Ecto neural progenitor cell (in vitro differentiated cells): ENCODE measurements around the gene CEP152.
"Not testable (repeated sequence)": the region's sequence is repeated elsewhere in the genome, so short reads cannot be mapped to it uniquely, and the experiment has no call there.

Experiments used
- DNase-seq: peaks from one replicate; pipeline ENCODE4 v3.0.0-alpha.2; 2018; ENCODE audit warnings: low spot score

Gene CEP152, protein sequence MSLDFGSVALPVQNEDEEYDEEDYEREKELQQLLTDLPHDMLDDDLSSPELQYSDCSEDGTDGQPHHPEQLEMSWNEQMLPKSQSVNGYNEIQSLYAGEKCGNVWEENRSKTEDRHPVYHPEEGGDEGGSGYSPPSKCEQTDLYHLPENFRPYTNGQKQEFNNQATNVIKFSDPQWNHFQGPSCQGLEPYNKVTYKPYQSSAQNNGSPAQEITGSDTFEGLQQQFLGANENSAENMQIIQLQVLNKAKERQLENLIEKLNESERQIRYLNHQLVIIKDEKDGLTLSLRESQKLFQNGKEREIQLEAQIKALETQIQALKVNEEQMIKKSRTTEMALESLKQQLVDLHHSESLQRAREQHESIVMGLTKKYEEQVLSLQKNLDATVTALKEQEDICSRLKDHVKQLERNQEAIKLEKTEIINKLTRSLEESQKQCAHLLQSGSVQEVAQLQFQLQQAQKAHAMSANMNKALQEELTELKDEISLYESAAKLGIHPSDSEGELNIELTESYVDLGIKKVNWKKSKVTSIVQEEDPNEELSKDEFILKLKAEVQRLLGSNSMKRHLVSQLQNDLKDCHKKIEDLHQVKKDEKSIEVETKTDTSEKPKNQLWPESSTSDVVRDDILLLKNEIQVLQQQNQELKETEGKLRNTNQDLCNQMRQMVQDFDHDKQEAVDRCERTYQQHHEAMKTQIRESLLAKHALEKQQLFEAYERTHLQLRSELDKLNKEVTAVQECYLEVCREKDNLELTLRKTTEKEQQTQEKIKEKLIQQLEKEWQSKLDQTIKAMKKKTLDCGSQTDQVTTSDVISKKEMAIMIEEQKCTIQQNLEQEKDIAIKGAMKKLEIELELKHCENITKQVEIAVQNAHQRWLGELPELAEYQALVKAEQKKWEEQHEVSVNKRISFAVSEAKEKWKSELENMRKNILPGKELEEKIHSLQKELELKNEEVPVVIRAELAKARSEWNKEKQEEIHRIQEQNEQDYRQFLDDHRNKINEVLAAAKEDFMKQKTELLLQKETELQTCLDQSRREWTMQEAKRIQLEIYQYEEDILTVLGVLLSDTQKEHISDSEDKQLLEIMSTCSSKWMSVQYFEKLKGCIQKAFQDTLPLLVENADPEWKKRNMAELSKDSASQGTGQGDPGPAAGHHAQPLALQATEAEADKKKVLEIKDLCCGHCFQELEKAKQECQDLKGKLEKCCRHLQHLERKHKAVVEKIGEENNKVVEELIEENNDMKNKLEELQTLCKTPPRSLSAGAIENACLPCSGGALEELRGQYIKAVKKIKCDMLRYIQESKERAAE (N-terminal part only)

DNA sequence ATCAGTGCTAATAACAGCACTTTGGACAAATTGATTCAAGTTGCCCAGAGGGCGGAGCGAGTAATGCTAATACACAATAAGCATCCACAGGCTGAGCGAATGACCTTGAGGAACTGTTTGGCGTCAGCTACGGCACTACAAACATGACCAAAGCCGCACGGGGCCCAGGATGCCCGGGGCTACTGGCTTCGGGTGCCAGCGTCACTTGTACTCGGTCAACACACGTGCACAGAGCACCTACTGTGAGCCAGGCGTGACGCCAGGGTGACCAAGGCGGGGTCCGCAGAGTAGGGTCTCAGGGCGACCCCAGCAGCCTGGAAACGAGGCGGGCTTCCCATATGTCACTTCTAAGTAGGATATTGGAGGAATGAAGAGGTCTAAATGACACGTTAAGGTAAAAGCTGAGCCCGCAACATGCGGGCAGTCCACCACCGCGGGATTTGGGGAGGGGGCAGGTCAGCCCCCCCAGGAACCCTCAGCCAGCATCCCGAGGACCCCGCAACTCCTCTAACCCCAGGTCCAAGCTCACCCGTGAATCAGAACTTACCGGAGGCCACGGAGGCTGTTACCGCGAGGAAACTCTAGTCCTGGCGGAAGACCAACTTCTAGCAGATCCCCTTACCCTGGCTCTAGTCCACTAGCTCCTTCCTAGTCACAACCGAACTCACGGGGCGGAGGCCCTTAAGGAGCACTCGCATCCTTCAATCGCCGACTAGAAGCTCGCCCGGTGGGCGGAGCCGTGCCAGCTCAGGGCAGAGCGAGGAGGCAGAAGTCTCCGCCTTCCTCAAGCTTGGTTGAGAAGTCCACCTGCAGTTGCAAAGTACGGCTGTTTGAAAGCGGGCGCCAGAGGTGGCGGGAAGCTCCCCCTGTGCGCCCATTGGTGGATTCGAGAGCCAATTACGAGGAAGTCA, at the start of gene CEP152:
TSS of gene CEP152 (minus strand) at position 656 of the 911 bp plus-strand sequence. CDS start 5,420 bp downstream, outside the sequence.
- DNase-seq: peak; percentile 99

GRCh38 chr15:48859426-48859825, 48.6 kb upstream of the CEP152 start:
- DNase-seq: no peak

GRCh38 chr15:48858401-48858800, 47.5 kb upstream of the CEP152 start:
- no peak for DNase-seq

GRCh38 chr15:48856942-48857341, 46.1 kb upstream of the CEP152 start:
- no peak for DNase-seq

DNA sequence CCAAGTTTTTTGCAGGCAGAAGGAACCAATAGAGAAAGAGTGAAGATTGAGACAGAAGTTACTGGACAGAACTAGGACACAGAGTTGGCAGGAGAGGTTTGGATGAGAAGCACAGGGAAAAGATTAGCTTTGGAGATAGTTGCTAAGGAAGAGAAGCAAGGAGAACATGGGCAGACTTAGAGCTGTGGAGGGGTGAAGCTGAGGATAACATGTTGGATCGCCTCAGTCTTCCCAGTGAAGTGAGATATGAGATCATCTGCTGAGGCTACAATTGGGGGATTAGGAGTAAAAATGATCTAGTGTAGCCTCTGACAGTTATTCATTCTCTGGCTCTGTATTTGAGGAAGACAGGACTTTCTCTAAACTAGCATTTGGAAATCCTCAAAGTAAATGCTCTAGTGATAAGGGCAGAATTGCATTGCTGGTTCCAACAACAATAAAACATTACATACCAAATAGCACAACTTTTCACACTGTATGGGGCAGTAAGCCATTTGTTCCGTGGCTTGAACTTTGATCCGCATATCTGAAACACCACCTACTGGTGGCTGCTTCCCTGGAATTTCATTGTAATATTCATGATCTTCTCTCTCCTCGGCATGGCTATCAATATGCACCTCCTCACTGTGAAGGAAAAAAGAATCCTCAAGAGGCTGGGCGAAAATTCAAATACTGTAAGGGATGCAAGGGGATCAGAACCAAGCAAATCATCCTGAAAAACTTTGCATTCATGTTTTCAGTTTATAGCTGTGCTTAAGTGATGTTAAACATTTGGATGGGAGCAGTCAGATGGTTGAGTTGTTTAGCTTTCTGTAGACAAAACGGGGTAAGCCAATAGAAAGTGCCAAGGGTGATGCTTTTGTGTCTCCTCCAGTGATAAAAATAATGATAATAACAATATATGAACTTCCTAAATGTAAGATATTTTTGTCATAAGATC, 44.9 kb upstream of the CEP152 start:
- DNase-seq: no peak

DNA sequence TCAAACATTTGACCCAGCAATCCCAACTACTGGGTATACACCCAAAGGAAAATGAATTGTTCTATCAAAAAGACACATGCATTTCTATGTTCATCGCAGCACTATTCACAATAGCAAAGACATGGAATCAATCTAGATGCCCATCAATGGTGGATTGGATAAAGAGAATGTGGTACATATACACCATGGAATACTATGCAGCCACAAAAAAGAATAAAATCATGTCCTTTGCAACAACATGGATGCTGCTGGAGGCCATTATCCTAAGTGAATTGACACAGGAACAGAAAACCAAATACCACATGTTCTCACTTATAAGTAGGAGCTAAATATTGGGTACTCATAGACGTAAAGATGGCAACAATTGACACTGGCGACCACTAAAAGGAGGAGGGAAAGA, 43.6 kb upstream of the CEP152 start:
- not testable (repeated sequence) for DNase-seq

DNA sequence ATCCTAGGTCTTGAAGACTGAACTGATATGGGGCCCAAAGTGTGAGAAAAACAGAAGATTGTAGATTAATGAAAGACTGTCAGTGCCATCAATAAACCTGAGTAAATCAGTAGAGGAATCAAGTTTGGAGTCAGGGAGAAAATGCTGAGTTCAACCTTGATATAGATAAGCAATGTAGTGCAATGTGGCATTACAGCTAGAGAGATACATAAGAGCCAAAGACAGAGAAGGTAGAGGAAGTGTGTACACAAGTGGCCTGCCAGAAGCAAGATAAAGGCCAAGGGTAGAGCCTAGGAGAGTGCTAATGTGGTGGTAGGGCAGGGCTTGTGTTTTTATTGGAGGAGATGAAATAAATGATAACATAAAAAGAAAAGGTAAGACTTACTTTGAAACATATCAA, 41.1 kb upstream of the CEP152 start:
- DNase-seq: no peak

DNA sequence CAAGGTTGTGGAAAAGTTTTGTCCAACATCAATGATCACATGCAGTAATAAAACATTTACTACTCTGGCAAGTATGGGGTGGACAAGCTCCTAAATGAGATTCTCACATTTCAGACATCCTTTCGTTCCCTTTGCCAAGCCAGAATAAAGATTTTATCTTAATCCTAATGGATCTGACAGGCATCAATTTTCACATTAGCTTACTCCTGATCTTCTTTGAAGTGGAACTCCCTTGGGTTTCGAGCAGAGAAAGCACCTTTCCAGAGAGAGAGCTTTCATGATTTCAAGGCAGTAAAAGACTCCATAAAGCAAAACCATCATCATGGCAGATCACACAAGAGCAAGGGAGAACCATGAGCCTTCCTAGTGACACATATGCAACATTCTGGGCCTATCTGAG, 39.8 kb upstream of the CEP152 start:
- DNase-seq: no peak

DNA sequence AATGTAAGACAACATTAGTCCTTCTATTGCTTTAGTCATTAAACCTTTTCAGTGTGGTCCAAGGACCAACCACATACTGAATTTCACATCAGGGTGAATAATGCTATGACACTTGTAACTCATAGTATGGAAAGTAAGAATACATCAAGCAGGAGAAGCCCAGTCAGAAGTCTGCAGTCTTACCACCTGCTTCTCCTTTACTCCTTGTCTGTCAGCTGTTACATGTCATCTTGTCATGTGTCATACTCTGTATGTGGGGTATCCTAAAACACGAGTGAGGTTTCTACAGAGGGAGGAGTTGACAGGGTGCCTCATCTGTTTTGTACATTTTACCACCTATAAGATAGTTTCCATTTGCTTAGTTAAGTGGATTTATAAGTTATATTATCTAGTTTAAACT, 34.3 kb upstream of the CEP152 start:
- no peak for DNase-seq

DNA sequence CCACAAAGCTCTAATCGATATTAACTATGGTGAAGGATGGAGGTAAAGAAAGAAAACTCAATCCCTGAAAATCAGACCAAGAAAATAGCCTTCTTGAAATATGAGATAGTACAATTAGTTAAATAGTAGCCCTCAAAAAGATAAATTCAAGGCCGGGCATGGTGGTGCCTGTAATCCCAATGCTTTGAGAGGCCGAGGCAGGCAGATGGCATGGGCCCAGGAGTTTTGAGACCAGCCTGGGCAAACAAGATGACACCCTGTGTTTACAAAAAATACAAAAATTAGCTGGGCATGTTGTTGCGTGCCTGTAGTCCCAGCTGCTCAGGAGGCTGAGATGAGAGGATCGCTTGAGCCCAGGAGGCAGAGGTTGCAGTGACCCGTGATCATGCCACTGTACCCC, 31.6 kb upstream of the CEP152 start:
- DNase-seq: no peak

DNA sequence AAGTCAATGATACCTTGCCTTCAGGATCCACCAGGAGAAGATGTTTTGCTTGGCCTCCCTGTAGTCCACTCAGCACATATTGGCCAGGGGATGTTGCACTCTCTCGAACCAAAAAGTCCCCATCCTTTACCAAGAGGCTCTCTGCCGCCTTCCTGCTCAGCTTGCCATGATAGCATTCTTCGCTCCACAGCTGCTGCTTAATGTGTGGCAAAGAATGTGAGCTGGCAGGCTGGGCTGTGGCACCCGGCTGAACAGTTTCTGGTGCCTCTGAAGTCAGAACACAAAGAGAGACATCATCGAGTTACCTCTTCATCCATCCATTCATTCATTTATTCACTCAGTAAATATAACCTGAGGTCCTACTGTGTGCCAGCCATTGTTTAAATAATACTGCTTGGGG, 23.9 kb upstream of the CEP152 start:
- no peak for DNase-seq

GRCh38 chr15:48833526-48834239, 22.8 kb upstream of the CEP152 start:
- no peak for DNase-seq

- DNase-seq: no peak
Observed at GRCh38 chr15:48832648-48833047, 21.8 kb upstream of the CEP152 start.

DNA sequence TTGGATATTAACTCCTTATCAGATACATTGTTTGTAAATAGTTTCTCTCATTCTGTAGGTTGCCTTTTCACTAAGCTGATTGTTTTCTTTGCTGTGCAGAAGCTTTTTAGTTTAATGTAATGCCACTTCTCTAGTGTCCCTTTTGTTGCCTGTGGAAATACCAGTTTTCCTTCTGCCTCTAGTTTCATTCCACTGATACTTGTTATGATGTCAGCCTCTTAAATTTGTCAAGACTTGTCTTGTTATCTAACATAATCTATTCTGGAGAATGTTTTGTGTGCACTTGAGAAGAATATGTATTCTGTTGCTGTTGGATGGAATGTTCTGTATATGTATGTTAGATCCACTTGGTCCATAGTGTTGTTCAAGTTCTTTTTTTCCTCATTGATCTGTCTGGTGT, 18.0 kb upstream of the CEP152 start:
- no peak for DNase-seq

DNA sequence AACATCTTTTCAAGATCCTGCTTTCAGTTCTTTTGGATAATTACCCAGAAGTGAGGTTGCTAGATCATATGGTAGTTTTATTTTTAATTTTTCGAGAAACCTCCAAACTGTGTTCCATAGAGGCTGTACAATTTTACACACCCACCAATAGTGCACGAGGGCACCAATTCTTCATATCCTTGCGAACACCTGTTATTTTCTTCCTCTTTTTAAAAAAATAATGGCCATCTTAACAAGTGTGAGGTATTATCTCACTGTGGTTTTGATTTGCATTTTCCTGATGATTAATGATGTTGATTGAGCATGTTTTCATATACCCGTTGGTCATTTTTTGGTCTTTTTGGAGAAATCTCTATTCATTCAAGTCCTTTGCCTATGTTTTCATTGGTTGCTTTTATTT, 17.6 kb upstream of the CEP152 start:
- no peak for DNase-seq

- DNase-seq: no peak
Observed at GRCh38 chr15:48825075-48825474, 14.2 kb upstream of the CEP152 start.

- DNase-seq: no peak
Observed at GRCh38 chr15:48823706-48824105, 12.8 kb upstream of the CEP152 start.

DNA sequence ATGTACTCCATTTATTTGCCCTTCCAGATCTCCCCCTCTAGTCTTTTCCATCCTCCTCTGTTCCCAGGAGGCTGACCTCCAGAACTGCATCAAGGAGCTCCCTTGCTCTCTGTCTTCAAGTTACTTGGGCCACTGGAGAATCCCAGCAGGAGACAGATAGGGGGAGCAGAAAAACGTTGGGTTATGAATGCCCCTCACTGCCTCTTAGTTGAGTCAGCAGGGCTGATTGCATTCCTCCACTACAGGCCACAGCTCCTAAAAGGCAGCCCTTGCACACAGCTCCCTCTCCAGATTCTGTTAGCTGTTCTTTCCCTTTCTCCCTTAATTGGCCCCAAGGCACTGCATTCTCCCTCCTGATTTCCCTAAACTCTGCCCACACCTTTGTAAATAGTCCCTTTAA, 12.4 kb upstream of the CEP152 start:
- no peak for DNase-seq

- DNase-seq: no peak
Observed at GRCh38 chr15:48814286-48814685, 3.4 kb upstream of the CEP152 start.
